ENCODE data around the gene ABRAXAS1.
"Not testable (repeated sequence)": the region's sequence is repeated elsewhere in the genome, so short reads cannot be mapped to it uniquely, and the experiment has no call there.

Gene ABRAXAS1

DNA sequence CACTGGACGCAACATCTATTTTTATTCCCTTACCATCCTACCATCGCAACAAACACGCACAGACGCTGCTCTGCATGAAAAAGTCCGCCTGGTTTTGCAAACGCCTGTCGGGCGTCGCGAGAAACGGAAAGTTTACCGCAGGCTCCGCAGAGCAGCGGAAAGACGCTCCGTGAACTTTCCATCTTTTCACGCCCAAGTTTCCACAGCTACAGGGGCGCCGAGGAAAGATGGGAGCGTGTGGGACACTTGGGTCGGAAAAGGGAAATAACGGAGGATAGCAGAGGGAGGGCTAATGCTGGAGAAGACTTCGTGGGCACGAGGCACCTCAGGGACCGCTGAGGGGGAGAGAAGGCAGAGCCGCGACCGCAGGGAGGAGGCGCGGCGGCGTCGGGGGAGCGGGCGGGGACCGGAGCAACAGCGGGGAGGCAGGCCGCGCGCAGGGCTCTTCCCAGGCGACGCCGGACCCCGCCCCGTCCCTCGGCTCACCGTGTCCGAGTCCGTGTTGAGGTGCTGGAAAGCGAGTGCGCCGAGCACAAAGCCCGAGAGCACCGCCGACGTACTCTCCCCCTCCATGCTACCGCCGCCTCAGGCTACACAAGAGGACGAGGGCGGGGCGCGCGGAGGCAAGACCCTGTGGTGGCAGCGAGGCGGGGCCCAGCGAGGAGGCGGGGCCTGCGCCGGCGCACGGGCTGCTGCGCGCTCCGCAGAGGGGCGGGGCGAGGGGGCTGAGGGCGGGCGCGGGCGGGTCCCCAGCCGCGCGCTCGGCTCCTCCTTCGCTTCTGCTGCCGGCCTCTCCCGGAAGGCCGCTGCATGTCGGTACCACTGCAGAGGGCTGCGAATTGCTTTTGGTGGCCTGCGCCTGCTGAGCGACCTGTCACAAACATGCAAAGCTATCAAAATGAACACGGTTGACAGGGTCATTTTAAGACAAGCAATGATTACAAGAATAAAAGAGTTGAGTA lies at the start of gene ABRAXAS1:
TSS of gene ABRAXAS1 (minus strand) at position 601 of the 962 bp plus-strand sequence. CDS start at position 573, 28 bp downstream.
- peak; percentile 89 to 91 for DNase-seq (ENCODE audit: low read depth in 2 of 2)

DNA sequence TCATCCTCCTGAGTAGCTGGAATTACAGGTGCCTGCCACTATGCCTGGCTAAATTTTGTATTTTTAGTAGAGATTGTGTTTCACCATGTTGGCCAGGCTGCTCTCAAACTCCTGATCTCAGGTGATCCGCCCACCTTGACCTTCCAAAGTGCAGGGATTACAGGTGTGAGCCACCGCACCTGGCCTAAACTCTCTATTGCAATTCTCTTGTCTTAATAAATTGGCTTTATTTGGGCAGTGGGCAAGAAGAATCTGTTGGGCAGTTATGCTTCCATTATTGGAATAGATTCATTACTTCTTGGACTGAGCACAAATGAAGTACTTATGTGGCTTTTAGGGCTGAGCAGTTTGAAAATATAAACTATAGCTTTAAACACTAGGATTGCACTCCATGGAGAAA lies 42.8 kb upstream of the ABRAXAS1 start:
- no peak for DNase-seq (ENCODE audit: low read depth in 2 of 2)

DNA sequence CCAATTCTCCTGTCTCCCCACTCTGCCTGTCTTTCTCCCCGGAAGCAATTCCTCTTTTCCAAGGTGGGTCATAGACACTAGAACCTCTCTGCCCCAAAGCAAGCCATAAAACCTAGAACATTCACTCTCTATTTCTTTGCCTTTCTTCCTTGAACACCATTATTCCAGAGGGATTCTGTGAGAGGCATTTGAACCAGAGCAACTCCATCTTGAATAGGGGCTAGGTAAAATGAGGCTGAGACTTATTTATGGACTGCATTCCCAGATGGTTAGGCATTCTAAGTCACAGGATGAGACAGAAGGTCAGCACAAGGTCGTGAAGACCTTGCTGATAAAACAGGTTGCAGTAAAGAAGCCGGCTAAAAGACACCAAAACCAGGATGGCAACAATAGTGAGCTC lies 37.3 kb upstream of the ABRAXAS1 start:
- DNase-seq (ENCODE audit: low read depth in 2 of 2) = no peak

DNA sequence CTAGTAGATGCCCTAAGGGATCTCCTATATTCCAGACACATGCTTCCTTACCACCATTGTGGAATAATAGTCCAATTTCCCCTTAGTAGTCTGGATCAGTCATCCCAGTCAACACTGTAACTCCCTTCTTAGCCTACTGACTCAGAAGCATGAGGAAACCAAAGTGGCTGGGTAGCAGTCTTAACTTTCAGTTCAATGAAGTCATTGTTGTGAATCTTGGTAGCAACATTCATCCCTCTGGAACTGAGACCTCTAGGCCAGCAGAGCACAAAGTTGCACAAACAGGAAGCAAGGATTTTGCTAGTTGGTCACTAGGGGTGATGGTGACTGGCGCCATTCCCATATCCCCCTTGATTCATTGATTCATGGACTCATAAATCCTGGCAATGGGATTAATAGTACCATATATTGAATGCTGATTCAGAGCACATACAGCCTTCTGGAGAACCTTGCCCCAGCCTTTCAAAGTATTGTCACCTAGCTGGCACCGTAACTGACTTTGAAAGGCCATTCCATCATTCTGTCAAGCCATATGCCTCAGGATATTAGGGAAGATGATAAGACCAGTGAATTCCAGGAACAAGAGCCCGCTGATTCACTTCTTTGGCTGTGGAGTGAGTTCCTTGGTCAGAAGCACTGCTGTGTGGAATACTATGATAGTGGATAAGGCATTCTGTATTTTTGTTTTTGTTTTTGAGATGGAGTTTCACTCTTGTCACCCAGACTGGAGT lies 31.3 kb upstream of the ABRAXAS1 start:
- no peak for DNase-seq (ENCODE audit: low read depth in 2 of 2)

DNA sequence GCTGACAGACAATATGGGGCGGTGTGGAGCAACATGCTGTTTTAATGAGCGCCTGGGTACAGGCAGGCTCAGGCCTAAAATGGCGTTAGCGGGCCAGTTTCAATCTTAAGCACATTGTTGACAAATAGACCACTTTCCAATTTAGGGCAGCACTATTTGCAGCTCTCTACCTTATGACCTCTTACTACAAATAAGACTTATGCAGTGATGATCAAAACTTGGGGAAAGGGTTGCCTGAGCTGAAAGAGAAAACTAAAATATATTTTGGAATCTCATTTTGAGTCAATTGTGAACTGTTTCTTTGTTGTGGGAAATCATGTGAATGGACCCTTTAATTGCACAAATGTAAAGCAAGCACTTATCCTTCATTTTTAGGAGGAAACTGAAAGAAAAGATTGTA lies 25.5 kb upstream of the ABRAXAS1 start:
- DNase-seq (ENCODE audit: low read depth in 2 of 2) = no peak

DNA sequence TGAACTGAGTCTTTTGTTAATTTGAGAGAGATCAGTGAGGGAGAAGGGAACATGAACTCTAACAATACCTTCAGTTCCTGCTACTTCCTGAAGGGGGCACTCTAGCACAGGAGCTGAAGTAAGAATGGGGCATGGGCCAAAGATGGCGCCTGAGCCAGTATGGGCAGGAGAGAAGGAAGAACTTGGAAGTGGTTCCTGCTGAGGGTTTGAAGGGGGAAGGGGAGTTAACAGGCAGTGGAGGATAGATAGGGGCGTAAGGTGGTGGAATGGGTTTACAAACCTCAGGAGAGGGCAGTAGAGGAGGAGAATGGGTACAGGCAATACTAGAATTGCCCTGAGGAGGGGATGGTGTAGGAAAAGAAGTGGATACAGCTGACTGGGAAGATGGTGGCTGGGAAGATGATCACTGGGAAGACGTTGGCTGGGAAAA lies 24.3 kb upstream of the ABRAXAS1 start:
- DNase-seq (ENCODE audit: low read depth in 2 of 2) = peak; percentile 30 to 41

DNA sequence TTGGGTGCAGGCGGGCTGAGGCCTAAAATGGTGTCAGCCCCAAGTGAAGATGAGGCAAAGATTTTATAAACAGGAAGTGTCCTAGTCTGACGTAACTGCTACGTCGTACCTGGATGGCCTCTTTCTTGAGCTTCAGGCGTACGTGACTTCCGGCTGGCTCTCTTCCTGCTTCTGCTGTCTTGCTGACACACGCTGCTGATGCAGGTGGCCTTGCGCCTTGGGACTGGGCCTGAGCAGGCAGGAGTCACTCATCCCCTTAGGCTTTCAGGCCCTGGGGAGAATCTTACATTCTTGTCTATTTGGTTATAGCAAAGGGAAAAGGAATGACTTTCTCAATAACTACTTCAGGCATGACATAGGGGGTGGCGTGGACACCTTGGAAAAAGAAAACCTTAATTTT lies 20.1 kb upstream of the ABRAXAS1 start:
- DNase-seq (ENCODE audit: low read depth in 2 of 2) = no peak

DNA sequence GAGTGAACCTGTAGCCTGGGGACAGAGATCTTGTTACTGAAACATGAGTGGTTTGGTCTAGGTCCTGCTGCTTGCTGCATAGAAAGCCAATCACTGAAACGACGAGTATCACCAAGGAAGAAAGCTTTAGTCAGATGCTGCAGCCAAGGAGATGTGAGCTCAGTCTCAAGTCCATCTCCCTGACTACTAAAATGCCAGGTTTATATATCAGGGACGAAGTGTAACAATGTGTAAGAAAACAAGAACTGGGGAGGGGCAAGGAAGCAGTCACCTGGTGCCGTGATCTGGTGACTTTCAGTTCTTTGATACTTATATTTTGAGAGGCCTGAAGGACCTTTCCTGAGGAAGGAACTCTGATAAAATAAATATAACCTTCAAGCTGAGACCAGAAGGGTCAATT lies 19.6 kb upstream of the ABRAXAS1 start:
- DNase-seq (ENCODE audit: low read depth in 2 of 2) = no peak

DNA sequence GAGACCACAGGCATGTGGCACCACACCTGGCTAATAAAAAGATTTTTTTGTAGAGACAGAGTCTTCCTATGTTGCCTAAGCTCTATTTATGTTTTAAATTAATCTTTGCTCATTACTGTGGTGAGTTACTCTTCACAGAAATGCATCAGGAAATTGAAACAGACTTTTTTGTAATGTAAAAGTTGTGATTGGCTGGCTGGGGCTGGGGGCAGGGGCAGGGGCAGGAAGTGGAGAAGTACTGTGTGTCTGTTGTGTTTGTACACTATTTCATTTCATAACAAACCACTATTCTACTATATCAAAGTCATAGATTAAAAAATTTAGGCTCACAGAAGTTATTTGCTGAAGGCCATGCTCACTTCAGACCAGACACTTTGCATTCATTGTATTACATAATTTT lies 19.1 kb upstream of the ABRAXAS1 start:
- no peak for DNase-seq (ENCODE audit: low read depth in 2 of 2)

DNA sequence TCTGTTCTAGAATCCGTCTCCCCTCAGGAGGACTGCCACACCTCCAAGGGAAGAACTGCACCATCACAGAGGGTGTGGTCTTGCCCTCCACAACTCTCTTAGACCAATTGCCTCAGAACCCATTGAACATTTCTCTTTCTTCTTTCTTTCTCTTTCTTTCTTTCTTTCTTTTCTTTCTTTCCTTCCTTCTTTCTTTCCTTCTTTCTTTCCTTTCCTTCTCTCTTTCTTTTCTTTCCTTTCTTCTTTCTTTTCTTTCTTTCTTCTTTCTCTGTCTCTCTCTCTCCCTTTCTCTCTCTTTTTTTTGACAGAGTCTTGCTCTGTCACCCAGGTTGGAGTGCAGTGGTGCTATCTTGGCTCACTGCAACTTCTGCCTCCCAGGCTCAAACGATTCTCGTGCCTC lies 16.8 kb upstream of the ABRAXAS1 start:
- DNase-seq (ENCODE audit: low read depth in 2 of 2) = not testable (repeated sequence)

DNA sequence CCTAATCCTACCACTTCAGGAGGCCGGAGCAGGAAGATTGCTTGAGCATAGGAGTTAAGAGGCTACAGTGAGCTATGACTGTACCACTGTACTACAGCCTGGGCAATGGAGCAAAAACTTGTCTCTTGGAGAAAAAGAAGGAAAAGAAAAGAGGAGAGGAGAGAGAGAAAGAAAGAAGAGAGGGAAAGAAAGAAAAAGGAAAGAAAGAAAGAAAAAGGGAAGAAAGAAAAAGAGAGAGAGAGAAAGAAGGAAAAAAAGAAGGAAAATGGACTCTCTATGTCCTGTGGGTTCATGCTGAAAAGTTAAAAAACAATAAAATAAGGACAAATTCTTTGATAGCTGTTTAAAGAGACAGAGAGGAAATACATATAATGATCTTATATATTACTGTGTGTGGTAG lies 13.3 kb upstream of the ABRAXAS1 start:
- no peak for DNase-seq (ENCODE audit: low read depth in 2 of 2)

DNA sequence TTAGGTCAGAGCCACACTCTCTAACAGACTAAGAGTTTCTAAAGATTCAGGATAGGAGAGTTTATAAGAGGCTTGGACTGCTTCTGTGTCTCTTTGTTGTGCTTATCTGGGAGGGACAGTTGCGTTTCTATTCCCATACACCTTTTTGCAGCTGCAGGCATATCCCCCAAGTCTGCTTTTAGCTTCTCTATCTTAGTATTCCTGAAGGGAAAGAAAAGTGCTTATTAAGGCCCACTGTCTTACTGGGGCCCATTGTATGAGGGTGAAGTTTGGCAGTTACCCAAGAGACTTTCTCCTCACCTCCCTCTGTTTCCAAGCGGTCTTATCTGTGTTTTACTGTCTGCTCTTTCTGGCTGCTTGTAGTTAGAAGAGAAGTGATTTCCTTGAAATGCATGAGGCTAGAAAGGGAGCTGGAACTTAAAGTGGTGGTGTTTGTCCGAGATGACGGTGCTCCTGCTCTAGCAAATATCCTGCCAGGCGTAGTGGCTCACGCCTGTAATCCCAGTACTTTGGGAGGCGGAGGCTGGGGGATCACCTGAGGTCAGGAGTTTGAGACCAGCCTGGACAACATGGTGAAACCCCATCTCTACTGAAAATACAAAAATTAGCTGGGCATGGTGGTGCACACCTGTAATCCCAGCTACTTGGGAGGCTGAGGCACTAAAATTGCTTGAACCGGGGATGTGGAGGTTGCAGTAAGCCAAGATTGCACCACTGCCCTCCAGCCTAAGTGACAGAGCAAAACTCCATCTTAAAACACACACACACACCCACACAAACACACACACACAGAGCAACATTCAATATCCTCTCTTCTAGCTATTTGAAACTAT lies 11.4 kb upstream of the ABRAXAS1 start:
- DNase-seq (ENCODE audit: low read depth in 2 of 2) = not testable (repeated sequence)

DNA sequence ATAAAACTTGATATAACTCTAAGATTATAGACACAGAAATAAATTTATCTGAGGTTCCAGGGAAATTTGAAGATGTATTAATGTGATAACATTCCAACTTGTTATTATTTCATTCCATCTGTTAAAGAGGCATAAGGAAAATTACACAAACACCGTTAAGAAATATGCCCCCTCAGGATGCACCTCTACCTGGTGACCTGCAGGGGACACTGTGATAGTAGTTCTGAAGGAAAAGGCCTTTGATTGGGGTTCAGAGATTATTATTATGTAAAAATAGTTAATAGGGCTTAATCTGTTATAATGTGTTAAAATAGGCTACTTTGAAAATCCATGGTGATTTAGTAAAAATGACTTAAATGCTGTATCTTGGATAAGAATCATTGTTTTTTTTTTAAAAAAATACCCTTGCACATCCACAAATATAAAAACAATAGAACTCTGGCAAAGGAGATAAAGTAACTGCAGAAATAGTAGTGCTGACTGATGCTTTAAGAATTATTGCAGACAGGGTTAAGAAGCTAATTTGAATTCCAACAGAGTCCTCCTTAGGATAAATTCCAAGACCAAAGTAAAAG lies 6.1 kb upstream of the ABRAXAS1 start:
- no peak for DNase-seq (ENCODE audit: low read depth in 2 of 2)

DNA sequence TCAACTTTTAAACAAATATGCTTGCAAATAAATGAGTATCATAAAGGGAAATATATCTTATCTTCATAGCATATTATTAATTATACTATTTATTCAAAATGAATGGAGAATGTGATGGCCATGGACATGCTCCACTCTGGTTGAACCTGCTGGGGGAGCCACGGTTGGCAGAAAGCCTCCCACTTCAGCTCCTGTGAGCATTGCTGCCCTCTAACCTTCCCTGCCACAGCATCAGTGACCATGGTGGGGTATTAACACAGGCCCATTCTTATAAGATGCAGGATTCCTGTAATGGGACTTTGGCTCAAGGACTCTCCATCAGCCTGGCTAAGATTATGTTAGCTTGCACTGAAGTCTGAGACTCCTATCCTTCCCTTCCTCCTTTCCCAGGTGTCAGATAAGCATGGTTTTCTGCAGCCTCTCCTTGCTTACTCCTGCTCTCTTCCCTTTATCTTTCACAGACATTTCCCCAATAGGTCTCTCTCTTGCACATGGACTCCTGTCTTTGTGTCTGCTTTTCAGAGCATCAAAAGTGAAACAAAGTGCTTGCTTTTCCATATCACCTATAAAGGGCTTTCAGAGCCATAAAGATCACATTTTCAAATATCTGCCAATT lies 4.9 kb upstream of the ABRAXAS1 start:
- no peak for DNase-seq (ENCODE audit: low read depth in 2 of 2)

DNA sequence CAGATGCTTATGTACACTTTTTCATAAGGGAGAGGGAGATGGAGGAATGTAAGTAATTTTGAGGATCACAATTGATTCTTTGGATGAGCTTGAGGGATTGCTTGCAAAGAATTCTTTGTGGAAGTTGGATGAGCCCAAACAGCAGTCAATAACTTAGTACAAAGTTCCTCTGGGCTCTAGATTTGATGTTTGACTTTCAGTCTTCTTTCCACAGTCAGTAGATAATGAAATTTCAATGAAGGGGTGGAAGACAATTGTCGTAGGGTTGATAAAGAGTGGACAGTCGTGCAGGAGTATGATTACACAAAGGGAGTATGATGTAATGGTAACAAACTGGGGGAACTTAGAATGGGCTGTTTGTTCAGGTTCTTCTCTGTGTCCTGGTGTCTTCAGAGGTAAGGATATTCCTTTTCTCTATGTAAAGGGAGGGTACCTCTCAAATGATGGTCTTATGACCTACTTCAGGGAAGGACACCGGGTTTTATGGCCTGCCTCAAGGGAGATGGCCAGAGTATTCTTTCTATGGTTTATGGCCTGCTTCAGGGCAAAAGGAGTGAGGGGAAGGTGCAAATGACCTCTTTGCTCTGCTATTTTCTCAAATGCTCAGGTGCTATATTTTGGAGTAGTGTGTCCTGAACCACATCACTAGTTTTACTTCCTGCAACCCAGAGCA lies 1.7 kb upstream of the ABRAXAS1 start:
- no peak for DNase-seq (ENCODE audit: low read depth in 2 of 2)

DNA sequence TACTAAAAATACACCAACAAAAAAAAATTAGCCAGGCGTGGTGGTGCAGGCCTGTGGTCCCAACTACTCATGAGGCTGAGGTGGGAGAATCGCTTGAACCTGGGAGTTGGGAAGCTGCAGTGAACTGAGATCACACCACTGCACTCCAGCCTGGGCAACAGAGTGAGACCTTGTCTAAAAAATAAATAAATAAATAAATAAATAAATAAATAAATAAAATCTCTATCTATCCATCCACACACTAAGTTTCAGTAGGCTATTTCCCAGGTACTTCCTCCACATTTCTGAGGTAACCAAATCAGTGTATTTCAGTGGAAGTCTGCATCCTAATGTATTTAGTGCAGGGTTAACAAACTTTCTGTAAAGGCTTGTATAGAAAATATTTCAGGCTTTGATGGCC lies 10.9 kb downstream of the ABRAXAS1 start:
- DNase-seq (ENCODE audit: low read depth in 2 of 2) = no peak

DNA sequence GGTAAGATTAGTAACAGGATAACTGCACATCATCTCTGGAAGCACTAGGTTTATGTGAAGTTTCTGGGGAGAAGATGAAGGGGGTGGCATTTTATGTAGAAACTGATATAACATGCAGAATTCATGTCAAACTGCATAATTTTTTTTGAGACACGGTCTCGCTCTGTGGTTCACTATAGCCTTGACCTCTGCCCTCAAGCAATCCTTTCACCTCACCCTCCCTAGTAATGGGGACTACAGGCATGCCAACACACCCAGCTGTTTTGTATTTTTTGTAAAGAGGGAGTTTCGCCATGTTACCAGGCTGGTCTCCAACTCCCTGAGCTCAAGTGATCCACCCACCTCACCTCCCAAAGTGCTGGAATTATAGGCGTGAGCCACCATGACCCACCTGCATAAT lies 11.5 kb downstream of the ABRAXAS1 start:
- no peak for DNase-seq (ENCODE audit: low read depth in 2 of 2)

DNA sequence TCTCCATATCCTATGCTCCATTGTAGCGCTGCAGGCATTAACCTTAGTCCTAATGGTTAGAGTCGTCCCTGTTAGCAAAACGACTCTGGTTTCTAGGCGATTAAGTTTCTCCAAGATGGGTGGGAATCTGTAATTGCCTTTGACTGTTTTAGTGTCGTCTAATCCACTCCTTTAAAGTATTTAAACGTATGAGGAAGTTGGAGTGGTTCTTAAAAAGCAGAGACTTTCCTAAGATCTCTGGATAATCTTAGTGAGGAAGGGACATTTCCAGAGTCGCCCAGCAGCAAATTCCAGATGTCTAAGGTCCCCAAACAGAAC lies 28.8 kb downstream of the ABRAXAS1 start:
- DNase-seq (ENCODE audit: low read depth in 2 of 2) = no peak

DNA sequence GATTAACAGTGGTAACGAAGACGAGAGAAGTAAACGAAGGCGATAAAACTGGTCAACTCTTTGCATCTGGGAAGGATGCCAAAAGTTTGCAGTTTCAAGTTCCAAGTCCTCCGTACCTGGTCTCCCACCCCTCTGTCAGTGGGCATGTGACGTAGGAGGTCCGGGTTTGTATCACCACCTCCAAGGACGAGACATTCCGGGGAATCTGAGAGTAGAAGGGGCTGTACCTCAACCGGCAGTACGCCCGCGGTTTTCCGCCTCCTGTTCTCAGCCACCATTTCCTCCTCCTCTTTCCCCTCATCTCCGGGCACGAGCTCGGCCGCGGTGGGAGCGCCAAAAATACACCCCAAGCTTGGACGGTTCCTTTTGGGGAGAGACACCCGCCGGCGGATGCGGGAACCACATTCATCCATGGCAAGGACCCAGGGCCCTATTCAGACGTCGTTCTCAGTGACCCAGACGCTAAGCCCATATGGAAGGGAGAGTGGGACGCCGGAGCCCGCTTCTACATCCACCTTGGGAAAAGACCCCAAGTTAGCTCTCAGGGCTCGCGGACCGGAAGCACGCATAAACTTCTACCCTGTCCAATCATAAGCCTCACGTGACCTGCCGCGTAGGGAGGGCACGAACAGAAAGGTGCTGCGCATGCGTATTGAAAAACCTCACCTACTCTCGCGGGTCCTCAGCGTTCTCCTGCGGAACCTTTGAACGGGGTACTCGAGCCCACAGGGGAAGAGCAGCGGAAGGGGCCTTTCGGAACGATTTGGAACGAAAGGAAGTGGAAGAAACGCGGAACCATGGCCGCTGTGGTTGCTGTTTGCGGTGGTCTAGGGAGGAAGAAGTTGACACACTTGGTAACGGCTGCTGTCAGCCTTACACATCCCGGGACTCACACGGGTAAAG lies 29.4 kb downstream of the ABRAXAS1 start, which contains the start of the genes HELQ and MRPS18C:
TSS of gene HELQ (minus strand) at position 543 of the 903 bp plus-strand sequence. CDS start at position 413, 130 bp downstream.
TSS of gene MRPS18C (plus strand) at position 778 of the 903 bp plus-strand sequence. CDS start at position 798, 20 bp downstream.
- peak; percentile 85 to 87 for DNase-seq (ENCODE audit: low read depth in 2 of 2)
